Myocyte (in vitro differentiated cells): Measurements from ENCODE around the gene RBAK. TPM values are rescaled to one million over a fixed set of nuclear protein-coding genes. Genes with fewer than 3 reads are reported as not detected.
"Not testable (repeated sequence)": the region's sequence is repeated elsewhere in the genome, so short reads cannot be mapped to it uniquely, and the experiment has no call there.

Experiments
- DNase-seq: peaks from one replicate; pipeline ENCODE4 v3.0.0-alpha.2; 2012; ENCODE audit warnings: low read depth
- polyA plus RNA-seq: library from polyadenylated mRNA; unstranded; fragments of >200 nt; gene quantifications from one replicate; pipeline ENCODE4 v1.2.1, GENCODE V29; 2012; ENCODE audit warnings: missing spikeins
- total RNA-seq: library from RNA; depleted of rRNA; stranded (reverse); fragments of >200 nt; gene quantifications from 2 replicates; pipeline ENCODE4 v1.2.3, GENCODE V29; 2014

Gene RBAK
- 13.5 and 14.6 TPM in 2 replicates for total RNA-seq
- 5.0 TPM for polyA plus RNA-seq

DNA sequence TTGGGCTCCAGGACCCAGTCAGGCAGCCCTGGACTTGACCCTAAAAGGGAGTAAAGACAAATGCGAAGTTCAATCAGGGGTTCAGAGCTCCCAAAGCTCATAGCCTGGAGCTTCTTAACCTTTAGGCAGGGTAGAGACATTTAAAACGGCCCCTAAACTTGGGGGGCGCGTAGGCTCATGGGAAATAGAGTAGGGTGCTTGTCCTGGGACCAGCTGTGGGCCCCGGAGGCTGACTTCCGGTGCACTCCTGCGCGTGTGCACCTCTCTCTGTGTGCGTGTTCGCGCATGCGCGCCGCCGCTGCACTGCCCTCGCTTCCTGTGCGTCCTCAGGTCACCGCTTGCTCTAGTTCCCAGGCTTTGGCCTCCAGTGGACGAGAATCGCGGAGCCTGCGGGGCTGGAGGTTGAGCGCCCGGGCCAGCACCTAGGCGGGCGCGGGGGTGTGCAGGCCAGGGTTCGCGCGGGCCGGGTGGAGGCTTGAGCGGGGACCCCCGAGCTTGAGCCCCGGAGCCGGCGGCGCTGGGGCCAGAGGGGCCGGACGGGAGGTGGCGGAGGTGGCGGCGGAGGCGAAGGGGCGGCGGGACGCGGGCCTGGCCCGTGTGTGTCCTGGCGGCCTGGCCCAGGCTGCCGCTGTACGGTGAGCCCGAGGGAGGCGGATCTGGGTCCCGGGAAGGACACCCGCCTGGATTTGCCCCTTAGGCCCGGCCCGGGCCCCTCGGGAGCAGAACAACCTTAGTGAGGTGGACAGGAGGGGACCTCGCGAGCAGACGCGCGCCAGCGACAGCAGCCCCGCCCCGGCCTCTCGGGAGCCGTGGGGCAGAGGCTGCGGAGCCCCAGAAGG lies at the start of gene RBAK:
Gene RBAK, plus strand, starts transcription at position 303 of the 839 bp plus-strand sequence. CDS start 2,217 bp downstream, outside the sequence.
- DNase-seq = peak; percentile 98

DNA sequence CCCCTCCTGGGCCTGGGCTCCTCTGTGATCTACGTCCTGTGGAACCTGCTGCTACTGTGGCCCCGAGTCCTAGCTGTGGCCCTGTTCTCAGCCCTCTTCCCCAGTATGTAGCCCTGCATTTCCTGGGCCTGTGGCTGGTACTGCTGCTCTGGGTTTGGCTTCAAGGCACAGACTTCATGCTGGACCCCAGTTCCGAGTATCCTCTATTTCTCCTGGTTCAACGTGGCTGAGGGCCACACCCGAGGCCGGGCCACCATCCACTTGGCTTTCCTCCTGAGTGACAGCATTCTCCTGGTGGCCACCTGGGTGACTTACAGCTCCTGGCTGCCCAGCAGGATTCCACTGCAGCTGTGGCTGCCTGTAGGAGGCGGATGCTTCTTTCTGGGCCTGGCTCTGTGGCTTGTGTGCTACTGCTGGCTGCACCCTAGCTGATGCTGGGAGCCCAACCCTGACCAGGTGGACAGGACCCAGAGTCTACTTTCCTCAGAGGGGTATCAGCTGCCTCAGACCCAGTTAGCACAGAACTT lies 48.9 kb upstream of the RBAK start:
- no peak for DNase-seq

DNA sequence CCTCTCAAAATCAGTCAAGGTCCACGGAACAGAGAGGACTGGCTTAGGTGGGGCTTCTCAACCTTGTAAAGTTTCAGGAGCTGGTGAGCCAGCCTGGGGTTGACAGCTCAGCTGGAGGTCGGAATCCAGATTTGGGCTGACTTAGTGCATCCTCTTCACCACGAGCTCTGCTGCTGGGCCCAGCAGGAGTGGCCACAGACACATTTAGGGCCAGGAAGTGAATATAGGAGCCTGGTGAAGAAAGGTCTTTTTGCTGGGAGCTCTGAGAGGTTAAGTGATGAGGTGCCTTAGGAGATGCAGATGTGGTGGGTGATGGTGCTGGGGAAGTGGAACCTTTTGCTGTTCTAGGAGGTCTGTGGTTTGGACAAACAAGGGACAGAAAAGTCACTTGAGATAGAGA lies 47.4 kb upstream of the RBAK start:
- no peak for DNase-seq

DNA sequence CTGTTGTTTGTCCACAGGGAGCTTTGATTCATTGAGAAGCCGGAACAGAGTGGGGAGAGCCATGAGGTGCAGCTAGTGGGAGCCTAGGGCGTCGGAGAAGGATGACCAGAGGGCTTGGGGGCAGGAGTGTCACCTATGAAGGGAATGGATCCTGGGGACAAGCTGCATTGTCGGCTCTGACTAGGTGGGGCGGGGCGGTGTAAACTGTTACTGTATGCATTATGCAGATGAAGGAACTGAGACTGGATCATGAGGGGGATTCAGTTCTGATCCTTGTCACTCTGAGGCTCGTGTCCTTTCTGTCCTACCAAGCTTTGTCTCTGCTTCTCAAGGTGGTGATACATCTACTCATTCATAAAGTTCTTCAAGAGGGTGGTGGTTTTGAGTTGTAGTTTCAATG lies 46.8 kb upstream of the RBAK start:
- DNase-seq = no peak

DNA sequence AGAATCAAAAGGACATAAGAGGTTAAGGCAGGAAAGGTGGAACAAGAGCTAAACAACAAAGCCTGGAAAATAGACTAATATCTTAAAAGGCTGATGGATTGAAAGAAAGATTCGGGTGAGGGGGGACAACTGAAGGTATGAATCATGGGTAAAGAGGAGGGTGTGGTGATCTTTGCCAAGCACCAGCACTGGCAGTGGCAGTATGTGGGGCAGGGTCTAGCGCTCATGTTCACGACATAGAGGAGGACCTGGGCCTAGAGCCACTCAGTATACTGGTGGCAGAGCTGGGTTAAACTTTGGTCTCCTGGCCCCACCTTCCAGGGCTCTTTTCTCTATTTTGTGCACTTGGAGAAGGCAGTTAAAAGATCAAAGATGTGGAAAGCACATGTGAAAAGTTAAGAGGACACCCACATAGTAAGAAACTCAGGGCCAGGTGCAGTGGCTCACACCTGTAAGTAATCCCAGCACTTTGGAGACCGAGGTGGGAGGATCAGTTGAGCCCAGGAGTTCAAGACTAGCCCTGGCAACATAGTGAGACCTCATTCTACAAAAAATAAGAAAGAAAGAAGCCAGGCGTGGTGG lies 46.2 kb upstream of the RBAK start:
- no peak for DNase-seq

DNA sequence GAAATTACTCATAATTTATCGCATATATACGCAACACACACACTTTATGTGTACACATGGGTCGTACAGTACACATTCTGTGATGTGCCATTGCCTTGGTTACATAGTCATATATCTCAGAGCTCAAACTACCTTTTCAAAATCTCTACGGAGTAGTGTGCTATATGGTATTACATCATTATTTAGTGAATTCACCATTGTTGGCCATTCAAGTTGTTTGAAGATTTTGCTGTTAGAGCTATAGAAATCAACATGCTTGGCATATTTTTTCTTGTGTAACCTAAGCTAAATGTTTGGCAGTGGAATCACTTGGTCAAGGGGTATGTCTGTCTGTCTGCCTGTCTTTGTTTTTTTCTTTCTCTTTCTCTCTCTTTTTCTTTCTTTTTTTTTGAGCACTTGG lies 44.7 kb upstream of the RBAK start:
- DNase-seq = no peak

DNA sequence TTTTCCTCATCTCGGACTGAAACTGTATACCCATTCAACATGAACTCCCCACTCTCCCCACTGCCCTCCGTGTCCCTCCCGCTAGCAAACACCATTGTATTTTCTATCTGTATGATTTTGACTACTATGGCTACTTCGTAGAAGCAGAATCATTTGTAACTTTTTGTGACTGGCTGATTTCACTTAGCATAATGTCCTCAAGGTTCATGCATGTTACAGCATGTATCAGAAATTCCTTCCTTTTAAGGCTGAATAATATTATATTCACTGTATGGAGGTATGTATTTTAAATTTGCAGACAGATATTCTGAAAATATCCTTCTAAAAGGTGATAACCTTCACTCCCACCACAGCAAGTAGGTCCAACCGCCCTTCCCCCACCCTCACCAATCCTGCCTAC lies 43.7 kb upstream of the RBAK start:
- DNase-seq = no peak

DNA sequence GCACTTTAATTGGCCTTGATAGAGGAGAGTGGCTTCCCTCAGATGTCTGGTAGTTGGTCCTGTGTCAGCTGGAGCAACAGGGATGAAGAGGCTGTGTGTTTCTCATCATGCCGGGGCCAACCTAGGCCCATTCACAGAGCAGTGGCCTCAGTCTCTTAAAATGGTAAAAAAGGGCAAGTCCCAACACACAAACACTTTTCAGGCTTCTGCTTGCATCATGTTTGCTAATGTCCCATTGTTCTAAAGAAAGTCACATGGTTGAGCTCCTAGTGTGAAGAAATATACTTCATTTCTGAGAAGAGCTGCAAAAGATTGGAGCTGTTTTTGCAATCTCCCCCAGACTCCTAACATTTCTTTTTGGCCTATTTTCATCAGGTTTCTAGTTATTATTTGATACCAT lies 40.6 kb upstream of the RBAK start:
- no peak for DNase-seq

DNA sequence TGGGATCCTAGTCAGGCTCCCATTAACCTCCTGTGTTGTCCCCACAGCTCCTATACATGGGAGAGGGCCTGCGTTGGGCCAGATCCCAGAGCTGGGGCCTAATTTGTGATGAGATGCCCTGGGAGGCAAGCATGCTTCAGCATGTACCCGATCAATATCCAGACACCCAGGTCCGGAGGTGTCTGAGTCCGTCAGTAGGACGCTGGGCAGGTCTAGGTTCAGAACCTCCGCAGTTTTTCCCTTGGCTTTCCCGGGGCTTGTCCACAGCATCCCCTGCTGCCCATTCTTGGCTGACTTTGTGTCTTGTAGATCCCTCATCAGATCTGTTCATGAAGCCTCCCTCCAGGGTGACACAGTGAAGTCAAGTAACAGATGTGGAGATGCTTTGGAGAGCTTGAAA lies 32.7 kb upstream of the RBAK start:
- DNase-seq = no peak

DNA sequence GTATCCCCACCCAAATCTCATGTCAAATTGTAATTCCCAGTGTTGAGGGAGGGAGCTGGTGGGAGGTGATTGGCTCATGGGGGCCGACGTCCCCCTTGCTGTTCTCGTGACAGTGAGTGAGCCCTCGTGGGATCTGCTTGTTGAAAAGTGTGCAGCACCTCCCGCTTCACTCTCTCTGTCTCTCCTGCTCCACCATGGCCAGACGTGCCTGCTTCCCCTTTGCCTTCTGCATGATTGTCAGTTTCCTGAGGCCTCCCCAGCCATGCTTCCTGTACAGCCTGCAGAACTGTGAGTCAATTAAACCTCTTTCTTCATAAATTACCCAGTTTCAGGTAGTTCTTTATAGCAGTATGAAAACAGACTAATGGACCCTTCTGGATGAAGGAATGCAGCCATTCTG lies 29.7 kb upstream of the RBAK start:
- not testable (repeated sequence) for DNase-seq

DNA sequence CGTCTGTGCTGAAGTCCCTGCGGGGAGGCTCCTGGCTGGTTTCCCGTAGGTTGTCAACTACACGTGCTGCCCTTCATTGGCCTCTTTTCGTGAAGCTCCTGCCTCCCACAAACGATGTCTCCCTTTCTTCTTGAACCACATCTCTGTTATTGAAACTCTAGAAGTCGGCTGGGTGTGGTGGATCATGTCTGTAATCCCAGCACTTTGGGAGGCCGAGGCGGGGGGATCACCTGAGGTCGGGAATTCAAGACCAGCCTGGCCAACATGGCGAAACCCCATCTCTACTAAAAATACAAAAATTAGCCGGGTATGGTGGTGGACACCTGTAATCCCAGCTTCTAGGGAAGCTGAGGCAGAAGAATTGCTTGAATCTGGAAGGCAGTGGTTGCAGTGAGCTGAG lies 28.0 kb upstream of the RBAK start:
- DNase-seq = not testable (repeated sequence)

DNA sequence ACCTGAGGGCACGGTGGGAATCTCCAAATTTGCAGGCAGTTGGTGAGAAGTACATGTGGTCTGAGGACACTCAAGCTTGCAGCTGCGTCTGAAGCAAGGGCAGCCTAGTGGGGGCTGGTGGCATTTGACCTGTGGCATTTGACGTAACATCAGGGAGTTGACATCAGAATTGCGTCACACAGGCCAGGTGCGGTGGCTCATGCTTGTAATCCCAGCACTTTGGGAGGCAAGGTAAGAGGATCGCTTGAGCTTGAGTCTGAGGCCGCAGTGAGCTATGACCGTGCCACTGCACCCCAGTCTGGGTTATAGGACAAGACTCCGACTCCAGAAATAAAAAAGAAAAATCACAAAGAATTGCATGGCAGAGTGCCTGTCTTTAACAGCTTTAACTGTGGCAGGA lies 25.6 kb upstream of the RBAK start:
- DNase-seq = no peak

DNA sequence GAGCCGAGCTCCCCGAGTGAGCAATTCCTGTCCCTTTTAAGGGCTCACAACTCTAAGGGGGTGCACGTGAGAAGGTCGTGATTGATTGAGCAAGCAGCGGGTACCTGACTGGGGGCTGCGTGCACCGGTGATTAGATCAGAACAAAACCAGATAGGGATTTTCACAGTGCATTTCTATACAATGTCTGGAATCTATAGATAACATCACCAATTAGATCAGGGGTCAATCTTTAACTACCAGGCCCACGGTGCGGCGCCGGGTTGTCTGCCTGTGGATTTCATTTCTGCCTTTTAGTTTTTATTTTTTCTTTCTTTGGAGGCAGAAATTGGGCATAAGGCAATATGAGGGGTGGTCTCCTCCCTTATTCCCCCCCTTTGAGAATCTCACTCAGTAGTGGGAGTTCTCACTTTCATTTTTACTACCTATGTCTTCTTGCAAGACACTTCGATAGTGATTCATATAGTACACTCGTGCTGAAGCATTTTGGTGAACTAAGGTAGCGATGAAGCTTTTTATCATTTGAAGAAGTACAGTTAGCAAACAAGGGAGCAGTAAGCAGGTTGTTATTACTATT lies 24.6 kb upstream of the RBAK start:
- DNase-seq = not testable (repeated sequence)

DNA sequence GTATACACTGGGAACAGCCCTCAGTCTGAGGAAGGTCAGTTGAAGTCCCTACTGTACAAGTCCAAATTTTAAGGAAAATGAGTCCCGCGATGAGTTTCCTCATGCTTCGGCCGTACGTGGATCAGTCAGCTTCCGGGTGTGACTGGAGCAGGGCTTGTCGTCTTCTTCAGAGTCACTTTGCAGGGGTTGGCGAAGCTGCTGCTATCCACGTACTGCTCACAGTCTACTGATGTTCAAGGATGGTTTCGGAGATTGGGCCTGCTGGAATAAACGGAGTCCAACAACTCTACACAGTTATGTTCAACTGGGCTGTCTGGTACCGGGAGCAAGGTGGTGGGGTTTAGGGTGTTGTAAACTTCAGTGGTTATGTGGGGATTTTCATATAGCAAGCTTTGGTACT lies 22.0 kb upstream of the RBAK start:
- not testable (repeated sequence) for DNase-seq

DNA sequence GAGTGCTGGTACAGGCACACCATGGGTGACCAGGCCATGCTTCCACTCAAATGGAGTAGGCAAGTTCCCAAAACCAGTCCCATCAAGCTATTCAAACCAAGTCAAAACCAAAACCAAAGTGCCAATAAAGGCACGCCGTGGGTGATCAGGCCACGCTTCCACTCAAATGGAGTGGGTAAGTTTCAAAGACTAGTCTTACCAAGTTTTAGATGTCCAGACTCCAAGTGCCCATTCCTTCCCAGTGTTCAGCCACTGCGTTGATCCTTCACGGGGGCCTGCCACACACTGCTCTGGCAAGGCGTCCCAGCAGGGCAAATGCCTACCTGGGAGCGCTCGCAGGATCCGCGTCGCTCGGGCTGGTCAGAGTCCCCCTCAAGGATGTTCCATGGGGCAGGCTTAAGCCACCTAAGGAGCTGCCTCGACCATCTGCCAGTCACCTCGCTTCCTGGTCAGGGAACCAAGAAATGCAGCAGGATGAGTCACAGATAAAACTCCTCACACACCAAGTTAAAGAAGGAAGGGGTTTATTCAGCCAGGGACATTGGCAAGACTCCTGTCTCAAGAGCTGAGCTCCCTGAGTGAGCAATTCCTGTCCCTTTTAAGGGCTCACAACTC lies 17.8 kb upstream of the RBAK start:
- DNase-seq = not testable (repeated sequence)

DNA sequence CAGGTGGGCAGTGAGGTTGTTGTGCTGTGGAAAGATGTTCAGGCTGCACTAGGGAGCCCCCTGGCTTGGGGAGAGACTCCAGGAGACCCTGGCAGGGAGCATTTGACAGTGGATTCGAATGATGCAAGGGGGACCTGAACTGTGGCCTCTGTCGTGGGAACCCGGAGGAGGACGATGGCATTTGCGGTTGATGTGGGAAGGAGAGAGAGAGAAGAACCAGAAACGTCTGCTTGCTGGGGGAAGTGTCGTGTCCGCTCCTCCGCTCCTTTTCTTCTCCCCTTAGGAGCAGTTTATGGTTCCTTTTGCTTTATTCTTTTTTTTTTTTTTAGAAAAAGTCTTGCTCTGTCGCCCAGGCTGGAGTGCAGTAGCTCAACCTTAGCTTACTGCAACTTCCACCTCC lies 12.5 kb upstream of the RBAK start:
- DNase-seq = not testable (repeated sequence)

DNA sequence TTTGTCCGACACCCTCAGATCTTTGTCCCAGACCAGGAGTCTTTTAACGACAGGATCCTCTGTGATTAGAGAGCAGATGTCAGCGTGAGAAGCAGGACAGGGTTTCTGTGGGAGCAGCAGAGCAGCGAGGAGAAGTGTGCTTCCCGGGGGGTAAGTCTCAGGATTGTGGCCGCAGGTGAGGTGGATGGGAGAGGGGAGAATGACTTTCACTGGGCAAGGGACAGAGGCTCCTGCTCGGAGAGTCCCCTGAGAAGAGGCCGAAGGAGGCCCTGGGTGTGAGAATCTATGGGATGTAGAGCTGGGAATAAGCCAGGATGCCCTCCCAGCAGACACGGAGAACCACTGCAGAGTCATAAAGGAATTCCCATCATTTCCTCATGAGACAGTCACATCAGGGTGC lies 10.4 kb upstream of the RBAK start:
- no peak for DNase-seq

DNA sequence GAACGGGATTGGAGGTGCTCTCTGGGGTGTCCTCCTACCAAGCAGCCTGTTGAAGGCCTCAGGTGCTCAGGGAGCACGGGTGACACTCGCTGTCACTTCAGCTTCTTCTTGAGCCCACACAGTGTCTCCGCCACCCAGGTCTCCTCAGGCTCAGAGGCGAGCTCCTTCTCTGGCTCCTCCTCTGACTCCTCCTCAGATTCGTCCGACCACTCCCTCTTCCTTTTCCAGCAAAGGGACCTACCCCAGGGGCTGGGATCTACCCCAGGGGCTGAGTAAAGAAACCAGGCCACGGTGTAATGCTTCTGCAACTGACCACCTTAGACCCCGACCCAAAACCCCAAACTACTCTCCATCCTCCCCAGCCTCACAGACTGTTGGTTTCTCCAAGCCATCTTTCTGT lies 9.2 kb upstream of the RBAK start:
- no peak for DNase-seq

DNA sequence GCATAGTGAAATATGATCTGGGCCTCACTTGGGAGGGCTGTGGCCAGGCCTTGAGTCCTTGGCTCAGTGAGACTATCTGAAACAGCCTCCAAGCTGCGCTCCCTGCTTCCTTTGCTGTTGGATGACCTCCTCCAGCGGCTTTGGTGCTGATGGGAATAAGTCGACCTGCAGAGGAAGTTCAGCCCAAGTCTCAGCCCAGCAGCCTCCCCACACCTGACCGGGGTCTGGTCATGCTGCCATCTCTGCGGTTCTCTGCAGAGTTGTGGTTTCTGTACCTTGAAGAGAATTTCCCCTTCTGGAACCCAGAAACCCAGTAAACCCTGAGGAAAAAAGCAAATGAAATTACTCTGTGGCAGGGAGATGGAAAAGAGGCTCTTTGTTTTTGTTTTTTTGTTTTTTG lies 4.6 kb upstream of the RBAK start:
- DNase-seq = no peak

DNA sequence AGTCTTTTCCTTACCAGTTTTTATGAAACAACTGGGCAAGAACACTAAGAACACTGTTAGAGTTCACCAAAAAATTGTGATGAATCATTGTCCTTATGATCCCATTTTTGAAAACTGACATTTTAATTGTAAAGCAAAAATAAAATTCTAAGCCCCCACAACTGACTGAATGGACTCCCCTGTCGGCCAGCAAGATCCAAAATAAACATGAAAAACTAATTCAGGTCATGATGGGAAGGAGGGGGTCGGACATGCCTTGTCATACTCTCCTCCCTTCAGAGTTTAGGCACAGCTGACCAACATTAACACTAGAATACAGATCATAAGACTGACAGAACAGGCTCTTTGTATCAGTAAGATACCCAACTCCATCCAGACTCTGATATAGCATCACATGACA lies 2.0 kb upstream of the RBAK start:
- no peak for DNase-seq

DNA sequence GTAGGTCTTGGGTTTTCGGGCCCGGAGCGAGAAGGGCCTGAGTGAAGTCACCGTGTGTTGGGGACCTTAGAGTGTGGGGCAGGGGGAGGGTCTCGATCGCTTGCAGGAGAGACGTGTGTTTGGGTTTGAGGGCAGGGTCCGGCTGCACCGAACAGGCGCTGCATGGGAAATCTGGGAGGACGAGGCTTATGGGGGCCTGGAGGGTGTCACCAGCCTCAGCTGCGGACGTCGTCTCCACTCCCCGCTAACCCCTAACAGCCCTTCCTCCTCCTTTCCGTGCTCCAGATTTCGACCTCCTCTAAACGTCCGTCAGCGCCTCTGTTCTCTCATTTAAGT lies 705 bp downstream of the RBAK start:
- not testable (repeated sequence) for DNase-seq

DNA sequence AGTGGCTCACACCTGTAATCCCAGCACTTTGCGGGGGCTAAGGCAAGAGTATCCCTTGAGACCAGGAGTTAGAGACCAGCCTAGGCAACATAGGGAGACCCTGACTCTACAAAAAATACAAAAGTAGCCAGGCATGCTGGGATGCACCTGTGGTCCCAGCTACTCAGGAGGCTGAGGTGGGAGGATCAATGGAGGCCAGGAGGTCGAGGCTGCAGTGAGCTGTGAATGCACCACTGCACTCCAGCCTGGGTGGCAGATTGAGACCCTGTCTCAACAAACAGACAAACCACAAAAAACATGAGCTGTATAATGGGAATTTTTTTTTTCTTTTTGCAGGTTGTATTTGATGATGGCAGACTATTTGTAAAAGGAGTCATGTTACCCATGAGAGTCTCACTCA lies 1.5 kb downstream of the RBAK start:
- not testable (repeated sequence) for DNase-seq
